SU-DHL-6 (cell line): ENCODE measurements around the gene SCD5.

Source experiments
- H2AFZ ChIP-seq: fragments of 200-600 bp; sonication (generic); 2 replicates; pipeline ENCODE4 v1.6.1; 2014; ENCODE audit warnings: low read depth, mild to moderate bottlenecking, moderate library complexity, mixed read lengths, antibody characterized with exemption, low read length; ENCODE audit not compliant: severe bottlenecking
- H3F3A ChIP-seq: fragments of 200-600 bp; shearing (Covaris generic); 2 replicates; pipeline ENCODE4 v1.6.0; 2016; ENCODE audit warnings: antibody characterized with exemption, mild to moderate bottlenecking; ENCODE audit not compliant: insufficient read depth
- H3K27ac ChIP-seq: fragments of 200-600 bp; sonication (generic); 2 replicates; pipeline ENCODE4 v1.5.1; 2016; ENCODE audit warnings: low read depth, mild to moderate bottlenecking, low read length, moderate library complexity, mixed read lengths
- H3K27me3 ChIP-seq: fragments of 200-600 bp; sonication (generic), shearing (Covaris generic); 2 replicates; pipeline ENCODE4 v1.6.0; 2014; ENCODE audit warnings: mild to moderate bottlenecking, low read length
- H3K36me3 ChIP-seq: fragments of 200-600 bp; sonication (generic); 2 replicates; pipeline ENCODE4 v1.6.1; 2014; ENCODE audit warnings: mild to moderate bottlenecking, low read length, mixed read lengths
- H3K4me2 ChIP-seq: fragments of 300-600, 200-600 bp; shearing (Covaris generic), sonication (generic); 2 replicates; pipeline ENCODE4 v1.6.0; 2014; ENCODE audit warnings: low read length, low read depth, mild to moderate bottlenecking; ENCODE audit not compliant: poor library complexity, severe bottlenecking
- H3K4me3 ChIP-seq: fragments of 200-600 bp; sonication (generic); 2 replicates; pipeline ENCODE4 v1.5.1; 2014; ENCODE audit warnings: antibody characterized with exemption, low read length, mild to moderate bottlenecking, mixed read lengths; ENCODE audit not compliant: insufficient read depth, poor library complexity, severe bottlenecking
- H3K79me2 ChIP-seq: fragments of 200-600 bp; sonication (generic); 2 replicates; pipeline ENCODE4 v1.6.1; 2014; ENCODE audit warnings: mild to moderate bottlenecking, low read length, moderate library complexity; ENCODE audit not compliant: insufficient read depth
- H3K9ac ChIP-seq: fragments of 200-600 bp; sonication (generic); 2 replicates; pipeline ENCODE4 v1.7.0; 2014; ENCODE audit warnings: mild to moderate bottlenecking, low read length
- H3K9me2 ChIP-seq: fragments of 200-600 bp; sonication (generic); replicated peaks from 2 replicates; pipeline ENCODE4 v1.6.1; 2014; ENCODE audit warnings: low read length; ENCODE audit not compliant: insufficient read depth
- H3K9me3 ChIP-seq: fragments of 200-600 bp; sonication (generic); 2 replicates; pipeline ENCODE4 v1.6.1; 2014; ENCODE audit warnings: low read length, mixed read lengths; ENCODE audit not compliant: insufficient read depth
- H4K20me1 ChIP-seq: fragments of 200-600 bp; sonication (generic); 2 replicates; pipeline ENCODE4 v1.6.1; 2014; ENCODE audit warnings: low read depth, mild to moderate bottlenecking, antibody characterized with exemption, low read length, moderate library complexity, mixed read lengths
- CTCF ChIP-seq: fragments of 200-600 bp; sonication (generic); IDR thresholded peaks from one replicate; pipeline ENCODE4 v1.5.1; 2017; ENCODE audit warnings: antibody characterized with exemption, mild to moderate bottlenecking, low read length, moderate library complexity; ENCODE audit not compliant: insufficient read depth, poor library complexity, severe bottlenecking
- EZH2phosphoT487 ChIP-seq: fragments of 200-600 bp; sonication (generic), shearing (Covaris generic); conservative IDR thresholded peaks from 2 replicates; pipeline ENCODE4 v1.6.1; 2018; ENCODE audit warnings: mild to moderate bottlenecking, antibody characterized with exemption, low read length, moderate library complexity, mixed read lengths

The SCD5 gene

DNA sequence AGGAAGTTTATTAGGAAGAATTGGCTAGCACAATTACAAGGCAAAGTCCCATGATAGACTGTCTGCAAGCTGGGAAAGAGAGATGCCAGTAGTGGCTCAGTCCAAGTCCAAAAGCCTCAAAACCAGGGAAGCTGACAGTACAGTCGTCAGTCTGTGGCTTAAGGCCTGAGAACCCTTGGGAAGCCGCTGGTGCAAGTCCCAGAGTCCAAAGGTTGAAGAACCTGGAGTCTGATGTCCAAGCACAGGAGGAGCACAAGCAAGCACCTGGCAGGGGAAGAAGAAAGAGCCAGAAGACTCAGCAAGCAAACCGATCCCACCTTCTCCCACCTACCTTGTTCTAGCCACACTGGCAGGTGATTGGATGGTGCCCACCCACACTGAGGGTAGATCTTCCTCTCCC is 185.5 kb downstream of the SCD5 start:
- Histone ChIP-seq H3K4me3 (no peak overlapping the region), H3K36me3 (no peaks in the 10 kb centered on the region), H3K79me2 (no peaks in the 10 kb centered on the region), H3K4me2 (no peak overlapping the region), H4K20me1 (no peaks in the 10 kb centered on the region), H2AFZ (no peak overlapping the region), H3F3A (no peaks in the 10 kb centered on the region), H3K9me2 (no peaks in the 10 kb centered on the region), H3K9me3 (no peaks in the 10 kb centered on the region), H3K9ac (no peak overlapping the region), H3K27ac (no peak overlapping the region), H3K27me3 (no peaks in the 10 kb centered on the region)
- TF ChIP-seq CTCF (no peak), EZH2phosphoT487 (no peak)

GRCh38 chr4:82611982-82612381 is 186.6 kb downstream of the SCD5 start:
- Histone ChIP-seq H3K9me2 (no peaks in the 10 kb centered on the region), H4K20me1 (no peaks in the 10 kb centered on the region), H3K4me3 (no peak overlapping the region), H3K36me3 (no peaks in the 10 kb centered on the region), H3K27me3 (no peaks in the 10 kb centered on the region), H3F3A (no peaks in the 10 kb centered on the region), H3K27ac (no peak overlapping the region), H3K9ac (no peak overlapping the region), H2AFZ (no peak overlapping the region), H3K79me2 (no peaks in the 10 kb centered on the region), H3K9me3 (no peaks in the 10 kb centered on the region), H3K4me2 (no peak overlapping the region)
- TF ChIP-seq EZH2phosphoT487 (no peak), CTCF (no peak)

DNA sequence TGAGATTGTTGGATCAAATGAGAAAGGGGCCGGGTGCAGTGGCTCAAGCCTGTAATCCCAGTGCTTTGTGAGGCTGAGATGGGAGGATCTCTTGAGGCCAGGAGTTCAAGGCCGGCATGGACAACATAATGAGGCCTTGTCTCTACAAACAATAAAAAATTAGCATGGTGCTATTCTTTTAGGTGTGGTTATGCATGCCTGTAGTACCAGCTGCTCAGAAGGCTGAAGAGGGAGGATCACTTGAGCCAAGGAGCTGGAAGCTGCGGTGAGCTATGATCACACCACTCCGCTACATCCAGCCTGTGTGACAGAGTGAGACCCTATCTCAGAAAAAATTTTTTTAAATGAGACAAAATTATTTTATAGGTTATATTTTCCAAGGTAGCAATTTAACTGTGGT is 187.1 kb downstream of the SCD5 start:
- Histone ChIP-seq H3K9ac (no peak overlapping the region), H3K27me3 (no peaks in the 10 kb centered on the region), H2AFZ (no peak overlapping the region), H3K4me2 (no peak overlapping the region), H3K4me3 (no peak overlapping the region), H3F3A (no peaks in the 10 kb centered on the region), H3K36me3 (no peaks in the 10 kb centered on the region), H4K20me1 (no peaks in the 10 kb centered on the region), H3K27ac (no peak overlapping the region), H3K9me3 (no peaks in the 10 kb centered on the region), H3K9me2 (no peaks in the 10 kb centered on the region), H3K79me2 (no peaks in the 10 kb centered on the region)
- TF ChIP-seq CTCF (no peak), EZH2phosphoT487 (no peak)

- Histone ChIP-seq H3K4me2 (no peak overlapping the region), H4K20me1 (no peaks in the 10 kb centered on the region), H2AFZ (no peak overlapping the region), H3F3A (no peaks in the 10 kb centered on the region), H3K36me3 (no peaks in the 10 kb centered on the region), H3K9me2 (no peaks in the 10 kb centered on the region), H3K9me3 (no peaks in the 10 kb centered on the region), H3K27ac (no peak overlapping the region), H3K79me2 (no peaks in the 10 kb centered on the region), H3K27me3 (no peaks in the 10 kb centered on the region), H3K9ac (no peak overlapping the region), H3K4me3 (no peak overlapping the region)
- TF ChIP-seq EZH2phosphoT487 (no peak), CTCF (no peak)
Observed at GRCh38 chr4:82610041-82610440, 188.6 kb downstream of the SCD5 start.
